ENCODE results near the gene TEX2. TPM values are rescaled to one million over a fixed set of nuclear protein-coding genes. Genes with fewer than 3 reads are reported as not detected.
A peak's percentile ranks its signal among the peaks of the same experiment; 100 is the strongest.

Gene TEX2
- polyA plus RNA-seq, 1 of the 3 experiments (the other 2 are of a cell fraction) = 24.0 TPM

DNA sequence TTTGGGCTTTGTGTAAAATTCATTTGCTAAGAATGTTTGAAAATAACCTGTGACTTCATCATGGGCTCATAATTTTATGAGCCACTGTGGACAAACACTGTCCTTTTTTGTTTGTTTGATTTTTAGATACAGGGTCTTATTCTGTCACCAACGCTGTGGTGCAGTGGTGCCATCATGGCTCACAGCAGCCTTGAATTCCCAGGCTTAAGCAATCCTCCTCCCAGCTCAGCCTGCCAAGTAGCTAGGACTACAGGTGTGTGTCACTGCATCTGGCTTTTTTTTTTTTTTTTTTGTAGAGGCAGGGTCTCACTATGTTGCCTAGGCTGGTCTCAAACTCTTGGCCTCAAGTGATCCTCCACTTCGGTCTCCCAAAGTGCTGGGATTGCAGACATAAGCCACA, 8.3 kb downstream of the TEX2 start:
- Histone ChIP-seq H3K4me1 (ENCODE audit: control insufficient read depth in 1 of 2, insufficient read depth in 2 of 2, low read depth in 1 of 2, low read length in 1 of 2) (peaks cover 32 to 39% of the 10 kb centered on the region in 2 experiments; a peak in 3 of 4 replicates), H3K9me3 (no peaks in the 10 kb centered on the region), H3K79me2 (ENCODE audit: insufficient read depth) (peaks cover 92% of the 10 kb centered on the region), H3K4me3 (ENCODE audit: low read depth in 2 of 2, low read length in 1 of 2) (no peak overlapping the region), H4K20me1 (ENCODE audit: insufficient read depth) (no peaks in the 10 kb centered on the region; the same call in 1 of the 2 replicates), H2AFZ (ENCODE audit: low read depth) (no peak overlapping the region), H3K9me2 (no peaks in the 10 kb centered on the region), H3F3A (replicated peaks; ENCODE audit: insufficient read depth) (peaks cover 8% of the 10 kb centered on the region), H3K36me3 (replicated peaks in 1 of 2; ENCODE audit: control insufficient read depth in 1 of 2, insufficient read depth in 2 of 2, low read length in 1 of 2) (peaks cover 0 to 2% of the 10 kb centered on the region in 2 experiments), H3K27me3 (ENCODE audit: insufficient read depth) (no peaks in the 10 kb centered on the region), H3K9ac (no peak overlapping the region), H3K4me2 (no peak overlapping the region), H3K27ac (ENCODE audit: low read depth in 2 of 2, low read length in 1 of 2) (no peak overlapping the region)
- WGBS (ENCODE audit: low lambda C conversion rate) = 98% methylated on average over 2 of the region's 2 CpGs
- DNase-seq = no peak
- TF ChIP-seq JUND (IDR thresholded peaks at IDR 0.05) = no peak
- no peak for TF ChIP-seq TAF1 (IDR thresholded peaks at IDR 0.05; ENCODE audit: borderline replicate concordance, low read depth, low read length)
- TF ChIP-seq, protein P1, sequence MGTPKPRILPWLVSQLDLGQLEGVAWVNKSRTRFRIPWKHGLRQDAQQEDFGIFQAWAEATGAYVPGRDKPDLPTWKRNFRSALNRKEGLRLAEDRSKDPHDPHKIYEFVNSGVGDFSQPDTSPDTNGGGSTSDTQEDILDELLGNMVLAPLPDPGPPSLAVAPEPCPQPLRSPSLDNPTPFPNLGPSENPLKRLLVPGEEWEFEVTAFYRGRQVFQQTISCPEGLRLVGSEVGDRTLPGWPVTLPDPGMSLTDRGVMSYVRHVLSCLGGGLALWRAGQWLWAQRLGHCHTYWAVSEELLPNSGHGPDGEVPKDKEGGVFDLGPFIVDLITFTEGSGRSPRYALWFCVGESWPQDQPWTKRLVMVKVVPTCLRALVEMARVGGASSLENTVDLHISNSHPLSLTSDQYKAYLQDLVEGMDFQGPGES (IDR thresholded peaks at IDR 0.05; ENCODE audit: low read depth, low read length) = no peak
- ChIA-PET POLR2A (interaction anchor here (2.5 kb wide), 1 partner anchor 109 kb away, joined by 15 read pairs; no protein-coding TSS in a partner anchor), CTCF (interaction anchor here (1.6 kb wide), 1 partner anchor 12 kb away, joined by 5 read pairs; no protein-coding TSS in a partner anchor)

DNA sequence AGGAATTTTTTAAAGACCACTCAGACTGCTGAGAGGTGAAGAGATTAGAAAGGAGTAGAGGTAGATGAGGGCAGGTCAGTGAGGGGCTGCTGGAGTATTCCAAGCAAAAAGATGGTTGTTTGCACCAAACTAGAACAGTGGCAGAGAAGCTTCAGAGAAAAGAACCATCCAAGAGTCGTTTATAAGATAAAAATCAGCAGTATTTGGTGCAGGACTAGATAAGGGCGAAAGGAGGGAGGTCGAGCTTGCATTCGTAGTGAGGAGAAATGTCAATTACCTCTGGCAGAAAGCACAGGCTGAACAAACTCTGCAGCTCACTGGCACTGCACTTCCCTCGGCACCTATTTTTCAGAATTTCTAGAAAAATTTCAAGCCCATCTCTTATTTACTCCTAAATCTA, 9.6 kb downstream of the TEX2 start:
- DNase-seq = no peak
- TF ChIP-seq, protein P2, sequence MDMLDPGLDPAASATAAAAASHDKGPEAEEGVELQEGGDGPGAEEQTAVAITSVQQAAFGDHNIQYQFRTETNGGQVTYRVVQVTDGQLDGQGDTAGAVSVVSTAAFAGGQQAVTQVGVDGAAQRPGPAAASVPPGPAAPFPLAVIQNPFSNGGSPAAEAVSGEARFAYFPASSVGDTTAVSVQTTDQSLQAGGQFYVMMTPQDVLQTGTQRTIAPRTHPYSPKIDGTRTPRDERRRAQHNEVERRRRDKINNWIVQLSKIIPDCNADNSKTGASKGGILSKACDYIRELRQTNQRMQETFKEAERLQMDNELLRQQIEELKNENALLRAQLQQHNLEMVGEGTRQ (IDR thresholded peaks at IDR 0.05; ENCODE audit: borderline replicate concordance, low read depth, low read length) = no peak
- TF ChIP-seq GATA2 (CRISPR knock-in tag; IDR thresholded peaks at IDR 0.05) (peak; percentile 72), RCOR1 (IDR thresholded peaks at IDR 0.05; ENCODE audit: low read length) (0 out of 2 replicates have a peak, but pooled peaks have one; percentile 27)
- 66% methylated on average over 5 of the region's 5 CpGs for WGBS (ENCODE audit: low lambda C conversion rate)
- Histone ChIP-seq H4K20me1 (ENCODE audit: insufficient read depth) (no peaks in the 10 kb centered on the region), H3K4me2 (0 out of 2 replicates have a peak overlapping the region, but pooled peaks have one; percentile 36), H2AFZ (ENCODE audit: low read depth) (no peak overlapping the region), H3K9me2 (no peaks in the 10 kb centered on the region), H3K4me3 (ENCODE audit: low read depth in 2 of 2, low read length in 1 of 2) (no peak overlapping the region), H3K4me1 (ENCODE audit: control insufficient read depth in 1 of 2, insufficient read depth in 2 of 2, low read depth in 1 of 2, low read length in 1 of 2) (peaks cover 29 to 41% of the 10 kb centered on the region in 2 experiments; a peak in 3 of 4 replicates), H3K9me3 (no peaks in the 10 kb centered on the region), H3K79me2 (ENCODE audit: insufficient read depth) (peaks cover 92% of the 10 kb centered on the region), H3K27ac (ENCODE audit: low read depth in 2 of 2, low read length in 1 of 2) (peak overlapping the region in 1 of 2 experiments; percentile 45; a peak in 2 of 4 replicates), H3K9ac (no peak overlapping the region), H3K36me3 (replicated peaks in 1 of 2; ENCODE audit: control insufficient read depth in 1 of 2, insufficient read depth in 2 of 2, low read length in 1 of 2) (peaks cover 0 to 2% of the 10 kb centered on the region in 2 experiments), H3F3A (replicated peaks; ENCODE audit: insufficient read depth) (peaks cover 8% of the 10 kb centered on the region), H3K27me3 (ENCODE audit: insufficient read depth) (no peaks in the 10 kb centered on the region)
- CTCF ChIA-PET = interaction anchor here (0.8 to 2.3 kb wide), 6 partner anchors 10 to 120 kb away, joined by 3 to 6 read pairs (median 5); no protein-coding TSS in a partner anchor
- POLR2A ChIA-PET = interaction anchor here (0.8 to 2.5 kb wide), 6 partner anchors 9 to 108 kb away, joined by 3 to 15 read pairs (median 4); no protein-coding TSS in a partner anchor

DNA sequence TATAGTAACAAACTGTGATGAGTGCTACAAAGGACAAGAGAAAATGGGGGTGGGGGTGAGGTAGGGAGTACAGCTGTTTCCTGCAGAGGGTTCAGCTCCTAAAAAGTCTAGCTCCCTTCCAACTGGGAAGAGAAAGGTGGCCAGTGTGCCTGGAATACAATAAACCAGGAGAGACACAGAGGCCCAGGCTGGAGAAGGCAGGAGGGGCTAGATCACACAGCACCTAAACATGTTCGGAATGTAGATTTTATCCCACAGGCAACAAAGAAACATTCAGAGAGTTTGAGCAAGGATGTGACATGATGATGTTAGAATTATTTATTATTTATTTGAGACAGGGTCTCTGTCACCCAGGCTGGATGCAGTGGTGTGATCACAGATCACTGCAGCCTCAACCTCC, 10.2 kb downstream of the TEX2 start:
- no peaks in the 10 kb centered on the region for H4K20me1 ChIP-seq (ENCODE audit: insufficient read depth)
- H3K4me3 ChIP-seq (ENCODE audit: low read depth in 2 of 2, low read length in 1 of 2) = no peak overlapping the region
- H3K27ac ChIP-seq (ENCODE audit: low read depth in 2 of 2, low read length in 1 of 2) = peak overlapping the region in 1 of 2 experiments; percentile 18; a peak in 2 of 4 replicates
- ChIA-PET POLR2A (interaction anchor here (0.8 to 2.5 kb wide), 4 partner anchors 12 to 107 kb away, joined by 3 to 15 read pairs (median 6); no protein-coding TSS in a partner anchor), CTCF (interaction anchor here (0.8 to 2.3 kb wide), 4 partner anchors 16 to 228 kb away, joined by 3 to 6 read pairs (median 4); no protein-coding TSS in a partner anchor)
- peaks cover 92% of the 10 kb centered on the region for H3K79me2 ChIP-seq (ENCODE audit: insufficient read depth)
- no peaks in the 10 kb centered on the region for H3K9me2 ChIP-seq
- H3K9me3 ChIP-seq = no peaks in the 10 kb centered on the region
- WGBS (ENCODE audit: low lambda C conversion rate) = 83% methylated on average over 1 of the region's 1 CpG
- H3K9ac ChIP-seq = no peak overlapping the region
- H2AFZ ChIP-seq (ENCODE audit: low read depth) = no peak overlapping the region
- H3K4me2 ChIP-seq = peak overlapping the region; percentile 36; the same call in 1 of the 2 replicates
- peaks cover 0 to 2% of the 10 kb centered on the region in 2 experiments for H3K36me3 ChIP-seq (replicated peaks in 1 of 2; ENCODE audit: control insufficient read depth in 1 of 2, insufficient read depth in 2 of 2, low read length in 1 of 2)
- DNase-seq = no peak
- H3K27me3 ChIP-seq (ENCODE audit: insufficient read depth) = no peaks in the 10 kb centered on the region
- H3F3A ChIP-seq (replicated peaks; ENCODE audit: insufficient read depth) = peaks cover 6% of the 10 kb centered on the region
- peaks cover 27 to 44% of the 10 kb centered on the region in 2 experiments; a peak in 3 of 4 replicates for H3K4me1 ChIP-seq (ENCODE audit: control insufficient read depth in 1 of 2, insufficient read depth in 2 of 2, low read depth in 1 of 2, low read length in 1 of 2)
- TF ChIP-seq CTCF (IDR thresholded peaks at IDR 0.05) (no peak), TAF1 (IDR thresholded peaks at IDR 0.05; ENCODE audit: borderline replicate concordance, low read depth, low read length) (no peak), ELF1 (IDR thresholded peaks at IDR 0.05) (no peak), EP300 (IDR thresholded peaks at IDR 0.05; ENCODE audit: borderline replicate concordance in 1 of 2, low read depth in 1 of 2, low read length in 1 of 2) (peak in 1 of 2 experiments; percentile 32; a peak in 1 of 4 replicates), FOXM1 (IDR thresholded peaks at IDR 0.05; ENCODE audit: low read depth) (no peak), NFIC (IDR thresholded peaks at IDR 0.05; ENCODE audit: borderline replicate concordance) (no peak), JUND (IDR thresholded peaks at IDR 0.05) (peak; percentile 32; the same call in 1 of the 2 replicates), FOSL2 (IDR thresholded peaks at IDR 0.05; ENCODE audit: borderline replicate concordance, low read depth) (0 out of 2 replicates have a peak, but pooled peaks have one; percentile 21), TCF12 (IDR thresholded peaks at IDR 0.05) (peak; percentile 69)
- TF ChIP-seq, protein P3, sequence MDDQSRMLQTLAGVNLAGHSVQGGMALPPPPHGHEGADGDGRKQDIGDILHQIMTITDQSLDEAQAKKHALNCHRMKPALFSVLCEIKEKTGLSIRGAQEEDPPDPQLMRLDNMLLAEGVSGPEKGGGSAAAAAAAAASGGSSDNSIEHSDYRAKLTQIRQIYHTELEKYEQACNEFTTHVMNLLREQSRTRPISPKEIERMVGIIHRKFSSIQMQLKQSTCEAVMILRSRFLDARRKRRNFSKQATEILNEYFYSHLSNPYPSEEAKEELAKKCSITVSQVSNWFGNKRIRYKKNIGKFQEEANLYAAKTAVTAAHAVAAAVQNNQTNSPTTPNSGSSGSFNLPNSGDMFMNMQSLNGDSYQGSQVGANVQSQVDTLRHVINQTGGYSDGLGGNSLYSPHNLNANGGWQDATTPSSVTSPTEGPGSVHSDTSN (IDR thresholded peaks at IDR 0.05) = peak; percentile 47; the same call in 1 of the 2 replicates
